ENCODE data around the gene MEF2A. TPM values are rescaled to one million over a fixed set of nuclear protein-coding genes. Genes with fewer than 3 reads are reported as not detected.
A peak's percentile ranks its signal among the peaks of the same experiment; 100 is the strongest.
"Not testable (repeated sequence)": the region's sequence is repeated elsewhere in the genome, so short reads cannot be mapped to it uniquely, and the experiment has no call there.

Gene MEF2A
- total RNA-seq, 2 donors from 2014 or later = 16.4 to 18.7 TPM

GRCh38 chr15:99719096-99719541 is 153.3 kb downstream of the MEF2A start:
- Mint-ChIP-seq H3K36me3 (peaks cover 5 to 6% of the 10 kb centered on the region in 2 donors), H3K9me3 (peaks cover 0 to 4% of the 10 kb centered on the region in 2 donors), H3K27ac (peak overlapping the region in 1 of 2 donors; percentile 30)
- ATAC-seq (peak; percentile 40 to 72), DNase-seq (ENCODE audit: low spot score in 2 of 2) (no peak)

DNA sequence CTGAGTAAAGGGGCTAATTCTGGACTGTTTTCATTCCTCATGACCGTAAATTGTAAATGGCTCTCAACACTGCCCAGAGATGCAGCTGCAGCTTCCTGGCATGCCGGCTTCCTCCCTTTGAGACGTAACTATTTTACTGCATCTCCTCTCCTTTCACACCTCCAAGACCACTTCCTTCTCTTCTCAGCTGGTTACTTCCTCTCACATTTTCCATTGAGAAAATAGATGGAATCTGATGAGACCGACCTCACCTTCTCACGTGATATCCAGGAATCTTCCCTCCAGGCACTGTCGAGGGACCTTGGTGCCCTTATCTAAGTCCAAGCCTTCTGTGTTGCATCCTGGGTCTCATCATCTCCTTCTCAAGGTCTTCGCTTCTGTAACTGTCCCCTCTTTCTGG is 154.7 kb downstream of the MEF2A start:
- peaks cover 0 to 4% of the 10 kb centered on the region in 2 donors for H3K9me3 Mint-ChIP-seq
- ATAC-seq (peak in 1 of 2 donors; percentile 50), DNase-seq (ENCODE audit: low spot score in 2 of 2) (no peak)
- peaks cover 5 to 6% of the 10 kb centered on the region in 2 donors for H3K36me3 Mint-ChIP-seq
- H3K27ac Mint-ChIP-seq = peak overlapping the region; percentile 51 to 84

DNA sequence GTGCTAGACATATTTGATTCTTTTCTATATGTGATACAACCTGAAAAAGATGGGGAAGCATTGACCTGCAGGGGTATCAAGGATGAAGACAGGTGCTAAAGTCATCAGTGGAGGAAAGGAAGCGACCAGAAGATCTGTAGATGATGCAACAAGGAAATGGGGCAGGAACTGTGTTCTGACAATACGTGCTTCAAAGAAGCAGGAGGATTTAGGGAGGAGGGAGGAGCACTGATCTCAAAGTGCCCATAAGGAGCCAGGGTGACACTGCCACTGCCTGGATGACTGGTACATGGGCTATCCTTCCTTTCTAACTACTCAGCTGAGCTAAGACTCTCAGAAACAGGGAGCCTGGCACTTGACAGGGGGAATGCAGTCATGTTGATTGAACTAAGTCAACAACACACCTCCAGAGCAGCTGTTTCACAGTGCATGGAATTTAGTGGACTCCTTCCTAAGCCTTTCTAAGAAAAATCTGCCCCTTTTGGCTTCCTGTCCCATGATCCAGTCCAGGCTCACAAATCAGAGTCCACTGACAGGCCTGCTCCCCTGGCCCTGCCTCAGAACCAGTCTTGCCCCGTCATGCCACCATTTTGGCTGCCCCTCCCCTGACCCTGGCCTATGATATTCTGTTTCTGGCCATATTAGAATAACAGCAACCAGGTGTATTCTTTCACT is 155.5 kb downstream of the MEF2A start:
- ATAC-seq = peak in 1 of 2 donors; percentile 52
- Mint-ChIP-seq H3K36me3 (peaks cover 5 to 6% of the 10 kb centered on the region in 2 donors), H3K9me3 (peaks cover 0 to 4% of the 10 kb centered on the region in 2 donors), H3K27ac (peak overlapping the region; percentile 3 to 84)
- DNase-seq (ENCODE audit: low spot score in 2 of 2) = no peak

DNA sequence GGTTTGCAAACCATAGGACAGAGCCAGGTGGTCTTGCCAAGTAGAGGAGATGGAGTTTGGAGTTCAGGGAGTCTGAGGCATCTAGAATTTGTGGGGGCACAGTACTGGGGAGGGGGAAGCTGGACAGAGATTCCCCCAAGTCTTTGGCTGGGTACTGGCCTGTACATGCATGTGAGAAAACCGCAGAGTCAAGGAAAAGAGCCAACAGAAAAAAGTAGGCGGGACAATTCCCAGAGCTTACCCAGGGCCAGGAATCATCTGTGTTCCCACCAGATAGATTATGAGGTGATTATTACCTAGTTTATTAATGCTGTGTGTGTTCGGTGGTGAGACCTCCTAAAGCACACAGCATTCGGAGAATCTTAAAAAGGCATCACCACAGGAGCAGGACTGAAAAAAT is 156.1 kb downstream of the MEF2A start:
- DNase-seq (ENCODE audit: low spot score in 2 of 2) = no peak
- H3K36me3 Mint-ChIP-seq = peaks cover 0 to 6% of the 10 kb centered on the region in 2 donors
- no peak for ATAC-seq
- peaks cover 0 to 4% of the 10 kb centered on the region in 2 donors for H3K9me3 Mint-ChIP-seq
- H3K27ac Mint-ChIP-seq = peak overlapping the region in 1 of 2 donors; percentile 84

GRCh38 chr15:99722406-99722805 is 156.6 kb downstream of the MEF2A start:
- Mint-ChIP-seq H3K9me3 (peaks cover 0 to 4% of the 10 kb centered on the region in 2 donors), H3K27ac (no peak overlapping the region), H3K36me3 (peaks cover 0 to 6% of the 10 kb centered on the region in 2 donors)
- no peak for ATAC-seq
- DNase-seq (ENCODE audit: low spot score in 2 of 2) = no peak

DNA sequence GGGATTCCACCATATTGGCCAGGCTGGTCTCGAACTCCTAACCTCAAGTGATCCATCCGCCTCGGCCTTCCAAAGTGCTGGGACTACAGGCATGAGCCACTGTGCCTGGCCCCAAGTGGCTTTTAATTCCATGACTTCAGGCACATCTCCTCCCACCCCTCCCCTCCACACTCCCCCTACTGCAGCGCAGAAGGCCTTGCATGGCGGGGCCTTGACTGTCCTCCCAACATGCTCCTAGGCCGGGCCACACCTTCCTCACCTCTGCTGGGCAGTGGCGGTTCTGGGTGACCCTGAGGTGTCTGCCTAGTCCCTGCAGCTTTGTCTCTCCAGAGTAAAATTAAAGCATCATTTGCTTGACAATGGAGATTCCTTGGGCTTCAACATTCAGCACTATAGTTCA is 160.5 kb downstream of the MEF2A start:
- no peaks in the 10 kb centered on the region for H3K36me3 Mint-ChIP-seq
- no peak overlapping the region for H3K27ac Mint-ChIP-seq
- H3K9me3 Mint-ChIP-seq = no peaks in the 10 kb centered on the region
- no peak for ATAC-seq
- DNase-seq (ENCODE audit: low spot score in 2 of 2) = no peak

GRCh38 chr15:99727330-99727729 is 161.5 kb downstream of the MEF2A start:
- Mint-ChIP-seq H3K9me3 (no peaks in the 10 kb centered on the region), H3K27ac (no peak overlapping the region), H3K36me3 (peaks cover 0 to 4% of the 10 kb centered on the region in 2 donors)
- ATAC-seq (no peak), DNase-seq (ENCODE audit: low spot score in 2 of 2) (no peak)

GRCh38 chr15:99727733-99728132 is 161.9 kb downstream of the MEF2A start:
- ATAC-seq (no peak), DNase-seq (ENCODE audit: low spot score in 2 of 2) (no peak)
- no peaks in the 10 kb centered on the region for H3K9me3 Mint-ChIP-seq
- no peak overlapping the region for H3K27ac Mint-ChIP-seq
- peaks cover 0 to 4% of the 10 kb centered on the region in 2 donors for H3K36me3 Mint-ChIP-seq

- Mint-ChIP-seq H3K36me3 (peaks cover 4 to 5% of the 10 kb centered on the region in 2 donors), H3K27ac (no peak overlapping the region), H3K9me3 (no peaks in the 10 kb centered on the region)
- DNase-seq (ENCODE audit: low spot score in 2 of 2) (no peak), ATAC-seq (no peak)
Measured at GRCh38 chr15:99728916-99729315, 163.1 kb downstream of the MEF2A start.

DNA sequence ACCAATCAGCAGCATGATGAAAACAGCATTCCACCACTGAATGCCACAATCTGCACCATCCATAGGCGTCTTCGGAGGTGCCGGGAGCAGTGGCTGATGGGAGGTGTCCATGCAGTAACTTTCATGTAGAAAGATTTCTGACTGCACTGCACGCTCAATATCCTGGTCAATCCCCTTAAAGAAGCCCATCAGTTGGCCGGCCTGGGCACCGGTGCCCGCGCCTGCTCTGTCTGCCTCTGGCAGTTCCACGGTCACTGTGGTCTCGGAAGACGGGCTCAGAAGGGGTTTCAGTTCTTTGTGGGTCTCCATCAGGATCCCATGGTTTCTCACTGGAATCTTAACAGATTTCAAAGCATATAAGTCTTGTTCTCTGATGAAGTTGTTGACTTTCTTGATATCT is 163.5 kb downstream of the MEF2A start:
- Mint-ChIP-seq H3K27ac (no peak overlapping the region), H3K9me3 (no peaks in the 10 kb centered on the region), H3K36me3 (peaks cover 4 to 5% of the 10 kb centered on the region in 2 donors)
- DNase-seq (ENCODE audit: low spot score in 2 of 2) (no peak), ATAC-seq (no peak)

GRCh38 chr15:99729920-99730319 is 164.1 kb downstream of the MEF2A start:
- no peak for DNase-seq (ENCODE audit: low spot score in 2 of 2)
- Mint-ChIP-seq H3K27ac (no peak overlapping the region), H3K9me3 (no peaks in the 10 kb centered on the region), H3K36me3 (peaks cover 4 to 5% of the 10 kb centered on the region in 2 donors)
- ATAC-seq = no peak

GRCh38 chr15:99731336-99732123 is 165.7 kb downstream of the MEF2A start:
- H3K27ac Mint-ChIP-seq = no peak overlapping the region
- no peak for ATAC-seq
- H3K9me3 Mint-ChIP-seq = no peaks in the 10 kb centered on the region
- peaks cover 4 to 5% of the 10 kb centered on the region in 2 donors for H3K36me3 Mint-ChIP-seq
- no peak for DNase-seq (ENCODE audit: low spot score in 2 of 2)

- H3K9me3 Mint-ChIP-seq = no peaks in the 10 kb centered on the region
Measured at GRCh38 chr15:99732124-99732750, 166.5 kb downstream of the MEF2A start.

GRCh38 chr15:99732751-99733267 is 167.0 kb downstream of the MEF2A start:
- Mint-ChIP-seq H3K36me3 (peaks cover 4 to 5% of the 10 kb centered on the region in 2 donors), H3K9me3 (no peaks in the 10 kb centered on the region), H3K27ac (peak overlapping the region in 1 of 2 donors; percentile 22)
- ATAC-seq (peak in 1 of 2 donors; percentile 0), DNase-seq (ENCODE audit: low spot score in 2 of 2) (no peak)

More at GRCh38 chr15:99732124-99732750, 166.5 kb downstream of the MEF2A start:
- ATAC-seq (no peak), DNase-seq (ENCODE audit: low spot score in 2 of 2) (no peak)
- peaks cover 4 to 5% of the 10 kb centered on the region in 2 donors for H3K36me3 Mint-ChIP-seq
- peak overlapping the region in 1 of 2 donors; percentile 22 for H3K27ac Mint-ChIP-seq

DNA sequence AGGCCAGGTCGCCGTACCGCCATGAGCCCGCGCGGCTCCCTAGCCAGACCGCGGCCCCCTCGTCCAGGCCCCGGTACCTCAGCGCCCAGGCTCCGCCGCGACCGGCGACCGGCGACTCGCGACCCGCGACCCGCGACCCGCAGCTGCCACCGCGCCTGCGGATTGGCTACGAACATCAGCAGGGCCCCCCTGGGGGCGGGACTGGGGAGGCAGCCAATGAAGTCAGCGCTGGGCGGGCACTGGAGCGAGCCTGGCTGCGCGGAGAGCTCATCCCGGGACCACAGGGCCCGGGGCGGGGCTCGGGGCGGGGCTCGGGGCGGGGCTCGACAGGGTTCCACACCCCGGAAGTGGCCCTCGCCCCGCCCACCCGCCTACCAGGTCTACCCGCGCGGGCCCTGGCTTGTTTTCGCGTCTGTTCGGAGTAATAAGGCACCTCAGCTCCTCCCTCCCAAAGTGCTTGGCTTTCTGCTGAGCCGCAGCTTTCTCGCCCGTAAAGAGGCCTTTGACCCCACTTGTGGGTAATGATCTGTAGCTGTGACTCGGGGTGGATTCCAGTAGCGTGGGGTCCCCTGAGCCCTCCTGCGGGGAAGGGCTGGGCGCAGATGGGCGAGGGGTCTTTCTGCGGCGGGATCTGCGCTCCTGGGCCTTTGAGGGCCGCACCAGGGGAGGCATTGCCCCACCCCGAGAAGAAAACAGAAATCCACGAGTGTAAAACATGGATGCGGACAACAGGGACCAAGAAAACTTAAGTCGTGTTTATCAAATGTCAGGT is 167.7 kb downstream of the MEF2A start, which contains the start of gene LYSMD4:
TSS of gene LYSMD4 (minus strand) at position 170 of the 772 bp plus-strand sequence. CDS start 1,438 bp downstream, outside the sequence.
- ATAC-seq (peak; percentile 99), DNase-seq (ENCODE audit: low spot score in 2 of 2) (peak; percentile 96 to 97)
- H3K9me3 Mint-ChIP-seq = no peaks in the 10 kb centered on the region

DNA sequence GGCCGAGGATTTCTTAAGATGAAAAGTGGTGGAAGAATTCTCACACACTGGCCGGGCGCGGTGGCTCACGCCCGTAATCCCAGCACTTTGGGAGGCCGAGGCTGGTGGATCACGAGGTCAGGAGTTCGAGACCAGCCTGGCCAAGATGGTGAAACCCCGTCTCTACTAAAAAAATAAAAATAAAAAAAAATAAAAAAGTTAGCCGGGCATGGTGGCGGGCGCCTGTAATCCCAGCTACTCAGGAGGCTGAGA is 168.2 kb downstream of the MEF2A start:
- not testable (repeated sequence) for H3K9me3 Mint-ChIP-seq; DNase-seq (ENCODE audit: low spot score in 2 of 2); H3K36me3 Mint-ChIP-seq; ATAC-seq
- peak overlapping the region; percentile 96 to 98 for H3K27ac Mint-ChIP-seq

More for the DNA sequence above, 167.7 kb downstream of the MEF2A start, which contains the start of gene LYSMD4:
- Mint-ChIP-seq H3K36me3 (peaks cover 4 to 5% of the 10 kb centered on the region in 2 donors), H3K27ac (peak within 1 kb of the TSS; percentile 96 to 98)

Data from activated naive CD4-positive, alpha-beta T cell treated with anti-CD3 and anti-CD28 coated beads, Interleukin-2, amount 50 U/mL, for 72 hours (primary cell).